ENCODE data around the gene PGAP2.
"Not testable (repeated sequence)": the region's sequence is repeated elsewhere in the genome, so short reads cannot be mapped to it uniquely, and the experiment has no call there.

PGAP2 gene

GRCh38 chr11:3803726-3804495 lies 4.4 kb upstream of the PGAP2 start:
- no peak for DNase-seq (ENCODE audit: low read depth in 1 of 2, low spot score in 1 of 2)

DNA sequence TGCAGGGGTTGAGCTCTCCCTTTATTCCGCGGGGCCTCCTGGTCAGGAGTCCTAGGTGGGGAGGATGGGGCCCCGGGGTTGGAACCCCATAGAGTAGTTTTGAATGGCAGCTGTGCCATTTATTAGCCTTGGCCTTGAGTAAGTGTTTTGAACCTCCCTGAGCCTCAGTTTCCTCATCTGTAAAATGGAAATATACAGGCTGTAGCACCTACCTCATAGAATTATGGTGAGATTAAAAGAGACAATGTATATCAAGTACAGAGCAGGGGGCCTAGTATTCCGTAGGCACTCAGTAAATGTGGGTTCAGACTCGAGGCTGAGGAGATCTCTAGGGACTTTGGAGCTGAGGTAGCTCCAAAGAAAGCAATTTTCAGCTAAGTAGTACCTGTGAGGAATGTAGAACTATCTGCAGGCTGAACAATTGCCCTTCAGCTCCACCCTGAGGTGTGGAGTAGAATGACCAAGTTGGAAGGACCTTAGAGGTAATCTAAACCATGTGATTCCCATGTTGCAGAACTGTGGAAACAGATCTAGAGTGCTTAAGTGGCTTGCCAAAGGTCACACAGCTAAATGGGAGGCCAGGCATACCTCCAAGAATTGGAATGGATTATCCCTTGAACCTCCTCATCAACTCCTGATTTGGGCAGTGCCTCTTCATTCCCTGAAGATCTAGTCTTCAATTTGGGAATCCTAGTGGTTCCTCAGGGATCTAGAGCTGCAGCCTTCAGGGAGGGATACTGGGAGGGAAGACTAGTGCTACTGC lies 682 bp downstream of the PGAP2 start:
- DNase-seq (ENCODE audit: low read depth in 1 of 2, low spot score in 1 of 2) = peak in 1 of 2 donors; percentile 21

- DNase-seq (ENCODE audit: low read depth in 1 of 2, low spot score in 1 of 2) = no peak
Observed at GRCh38 chr11:3809624-3809928, 1.2 kb downstream of the PGAP2 start.

- no peak for DNase-seq (ENCODE audit: low read depth in 1 of 2, low spot score in 1 of 2)
Observed at GRCh38 chr11:3810446-3810845, 2.1 kb downstream of the PGAP2 start.

DNA sequence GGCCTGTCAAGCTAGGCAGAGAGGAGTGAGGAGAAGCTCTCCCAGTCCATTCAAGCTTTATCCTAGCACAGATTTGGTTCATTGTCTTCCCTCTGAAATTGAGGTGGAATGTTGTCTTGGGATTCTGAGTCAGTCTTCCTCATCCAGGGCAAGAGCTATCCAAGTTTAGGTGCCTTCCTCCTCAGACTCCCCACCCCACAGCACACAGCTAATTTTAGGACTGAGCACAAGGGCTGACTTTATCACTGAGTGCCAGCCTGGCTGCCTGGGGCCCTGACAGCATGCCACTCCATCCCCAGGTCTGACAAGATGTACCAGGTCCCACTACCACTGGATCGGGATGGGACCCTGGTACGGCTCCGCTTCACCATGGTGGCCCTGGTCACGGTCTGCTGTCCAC lies 2.6 kb downstream of the PGAP2 start:
- no peak for DNase-seq (ENCODE audit: low read depth in 1 of 2, low spot score in 1 of 2)

GRCh38 chr11:3814832-3815231 lies 6.5 kb downstream of the PGAP2 start:
- not testable (repeated sequence) for DNase-seq (ENCODE audit: low read depth in 1 of 2, low spot score in 1 of 2)

DNA sequence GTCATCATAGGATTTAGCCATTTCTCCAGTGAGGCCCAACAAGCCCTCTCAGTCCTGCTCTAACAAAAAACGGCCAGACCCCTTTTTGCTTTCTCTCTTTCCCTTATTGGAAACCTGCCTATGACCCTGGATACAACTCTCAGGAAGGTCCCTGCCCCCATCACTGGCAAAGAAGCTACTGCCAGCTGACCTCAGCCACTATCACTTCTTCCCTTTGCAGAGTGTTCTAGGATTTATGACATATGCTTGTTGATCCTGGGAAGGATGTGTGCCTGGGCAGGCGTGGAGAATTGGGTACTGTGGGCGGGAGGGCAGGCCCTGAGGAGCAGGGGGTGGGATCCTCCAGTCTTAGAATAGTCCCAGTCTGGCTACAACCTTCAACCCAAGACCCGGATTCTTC lies 7.5 kb downstream of the PGAP2 start:
- DNase-seq (ENCODE audit: low read depth in 1 of 2, low spot score in 1 of 2) = no peak

DNA sequence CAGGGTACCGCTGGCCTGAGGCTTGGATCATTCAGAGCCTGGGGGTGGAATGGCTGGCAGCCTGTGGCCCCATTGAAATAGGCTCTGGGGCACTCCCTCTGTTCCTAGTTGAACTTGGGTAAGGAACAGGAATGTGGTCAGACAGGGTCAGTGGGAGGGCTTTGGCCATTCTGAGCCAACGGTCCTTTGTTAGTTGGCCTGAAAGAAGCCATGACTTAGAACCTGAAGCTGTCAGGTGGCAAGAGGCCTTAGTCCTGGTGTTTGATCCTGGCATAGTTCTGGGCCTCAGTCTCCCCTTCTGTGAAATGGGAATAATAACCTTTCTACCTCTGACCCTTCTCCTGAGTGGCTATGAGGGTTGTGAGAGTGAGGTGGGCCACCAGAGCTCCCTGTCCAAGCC lies 8.3 kb downstream of the PGAP2 start:
- no peak for DNase-seq (ENCODE audit: low read depth in 1 of 2, low spot score in 1 of 2)

GRCh38 chr11:3817181-3817800 lies 8.9 kb downstream of the PGAP2 start:
- no peak for DNase-seq (ENCODE audit: low read depth in 1 of 2, low spot score in 1 of 2)

- no peak for DNase-seq (ENCODE audit: low read depth in 1 of 2, low spot score in 1 of 2)
Observed at GRCh38 chr11:3820971-3821370, 12.6 kb downstream of the PGAP2 start.

DNA sequence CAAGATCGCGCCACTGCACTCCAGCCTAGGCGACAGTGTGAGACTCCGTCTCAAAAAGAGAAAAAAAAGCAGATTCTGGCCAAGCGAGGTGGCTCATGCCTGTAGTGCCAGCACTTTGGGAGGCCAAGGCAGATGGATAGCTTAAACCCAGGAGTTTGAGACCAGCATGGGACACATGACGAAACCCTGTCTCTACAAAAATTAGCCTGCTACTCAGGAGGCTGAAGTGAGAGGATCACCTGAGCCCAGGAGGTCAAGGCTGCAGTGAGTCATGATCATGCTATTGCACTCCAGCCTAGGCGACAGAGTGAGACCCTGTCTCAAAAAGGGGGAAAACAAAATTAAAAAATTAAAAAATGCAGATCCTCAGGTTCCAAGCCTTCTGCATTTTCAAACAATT lies 14.0 kb downstream of the PGAP2 start:
- DNase-seq (ENCODE audit: low read depth in 1 of 2, low spot score in 1 of 2) = no peak

GRCh38 chr11:3823303-3823702 lies 14.9 kb downstream of the PGAP2 start:
- DNase-seq (ENCODE audit: low read depth in 1 of 2, low spot score in 1 of 2) = no peak

DNA sequence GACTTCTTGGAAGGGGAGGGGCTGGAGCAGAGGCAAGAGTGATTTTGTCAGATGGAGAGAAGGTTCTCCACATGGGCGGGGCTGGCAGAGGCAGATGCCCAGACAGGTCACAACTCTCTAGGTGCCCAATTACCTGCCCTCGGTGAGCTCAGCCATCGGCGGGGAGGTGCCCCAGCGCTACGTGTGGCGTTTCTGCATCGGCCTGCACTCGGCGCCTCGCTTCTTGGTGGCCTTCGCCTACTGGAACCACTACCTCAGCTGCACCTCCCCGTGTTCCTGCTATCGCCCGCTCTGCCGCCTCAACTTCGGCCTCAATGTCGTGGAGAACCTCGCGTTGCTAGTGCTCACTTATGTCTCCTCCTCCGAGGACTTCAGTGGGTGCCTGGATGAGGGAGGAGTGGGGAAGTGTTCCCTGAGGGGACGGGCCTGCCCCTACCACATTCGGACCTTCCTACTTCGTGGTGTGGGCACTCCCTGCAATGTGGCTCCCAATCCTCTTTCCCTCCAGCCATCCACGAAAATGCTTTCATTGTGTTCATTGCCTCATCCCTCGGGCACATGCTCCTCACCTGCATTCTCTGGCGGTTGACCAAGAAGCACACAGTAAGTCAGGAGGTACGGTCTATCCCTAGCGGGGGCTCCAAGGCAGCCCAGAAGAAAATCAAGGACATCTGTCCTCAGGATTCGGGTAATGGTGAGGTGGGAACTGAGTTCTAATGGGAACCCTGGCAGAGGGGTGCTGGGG lies 15.6 kb downstream of the PGAP2 start:
- DNase-seq (ENCODE audit: low read depth in 1 of 2, low spot score in 1 of 2) = no peak

- DNase-seq (ENCODE audit: low read depth in 1 of 2, low spot score in 1 of 2) = peak; percentile 62 to 66
Observed at GRCh38 chr11:3824714-3825472, 16.5 kb downstream of the PGAP2 start.

GRCh38 chr11:3825473-3826154 lies 17.3 kb downstream of the PGAP2 start:
- DNase-seq (ENCODE audit: low read depth in 1 of 2, low spot score in 1 of 2) = no peak

DNA sequence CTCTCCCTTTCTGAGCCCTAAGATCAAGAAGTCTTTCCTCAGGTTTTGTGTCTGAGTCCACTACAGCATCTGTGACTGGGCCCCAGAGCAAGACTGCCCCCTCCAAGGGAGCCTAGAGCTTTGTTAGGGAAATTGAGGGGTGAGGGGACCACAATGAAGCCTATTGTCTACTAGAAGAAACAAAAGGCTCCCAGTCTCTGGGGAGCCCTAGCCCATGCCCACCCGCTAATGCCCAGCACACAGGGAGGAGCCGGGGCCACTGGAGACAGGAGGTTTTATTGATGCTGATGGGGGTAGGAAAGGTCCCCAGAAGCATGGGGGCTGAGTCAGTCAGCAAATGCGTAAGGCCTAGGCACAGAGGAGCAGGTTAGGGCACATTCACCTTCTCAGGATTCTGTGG lies 18.4 kb downstream of the PGAP2 start:
- no peak for DNase-seq (ENCODE audit: low read depth in 1 of 2, low spot score in 1 of 2)

- DNase-seq (ENCODE audit: low read depth in 1 of 2, low spot score in 1 of 2) = no peak
Observed at GRCh38 chr11:3827434-3828186, 19.2 kb downstream of the PGAP2 start.

DNA sequence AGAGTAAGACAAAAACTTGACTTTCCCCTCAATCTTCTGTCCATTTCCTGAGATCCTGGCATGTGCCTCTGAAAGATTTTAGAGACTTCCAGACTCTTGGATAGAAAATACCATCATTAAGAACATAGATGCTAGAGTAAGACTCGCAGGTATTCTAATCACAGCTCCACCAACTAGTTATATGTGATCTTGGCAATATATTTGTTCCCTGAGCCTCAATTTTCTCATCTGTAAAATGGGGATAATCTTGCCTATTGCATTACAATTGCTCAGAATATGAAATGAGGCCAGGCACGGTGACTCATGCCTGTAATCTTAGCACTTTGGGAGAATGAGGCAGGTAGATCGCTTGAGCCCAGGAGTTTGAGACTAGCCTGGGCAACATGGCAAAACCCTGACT lies 21.7 kb downstream of the PGAP2 start:
- no peak for DNase-seq (ENCODE audit: low read depth in 1 of 2, low spot score in 1 of 2)

DNA sequence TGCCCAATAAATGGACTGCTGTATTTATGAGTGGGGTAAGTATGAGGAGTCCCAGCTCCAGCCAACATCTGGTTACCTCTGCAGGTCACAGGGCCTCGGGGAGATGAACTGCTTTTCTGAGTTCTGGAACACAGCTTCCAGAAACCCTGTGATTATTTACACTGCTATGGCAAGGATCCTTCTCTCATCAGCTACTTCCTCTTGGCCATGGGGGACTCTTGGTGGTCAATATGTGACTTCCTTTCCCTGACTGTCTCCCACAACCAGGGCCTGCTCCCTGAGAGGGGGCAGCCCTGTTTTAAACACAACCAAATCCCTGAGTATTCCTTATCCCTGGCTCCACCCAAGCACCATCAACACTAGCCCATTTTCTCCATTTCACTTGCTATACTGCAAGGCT lies 22.4 kb downstream of the PGAP2 start:
- DNase-seq (ENCODE audit: low read depth in 1 of 2, low spot score in 1 of 2) = no peak
